Epithelial cell of proximal tubule (primary cell): ENCODE data around the gene MSANTD1. TPM values are rescaled to one million over a fixed set of nuclear protein-coding genes. Genes with fewer than 3 reads are reported as not detected.

Source experiments
- DNase-seq: peaks from one replicate; pipeline ENCODE4 v3.0.0-alpha.2; 2011; ENCODE audit warnings: low read depth
- H3K4me3 ChIP-seq: 2 replicates; pipeline ENCODE4 v1.5.1; 2011; ENCODE audit warnings: low read depth, mild to moderate bottlenecking, low read length
- total RNA-seq: library from RNA; depleted of rRNA; stranded (reverse); fragments of >200 nt; gene quantifications from 2 replicates; pipeline ENCODE4 v1.2.3, GENCODE V29; 2015
- TF ChIP-seq, protein P1 (sequence below): conservative IDR thresholded peaks from 2 replicates; pipeline ENCODE4 v1.5.1; 2012; ENCODE audit warnings: low read depth, mild to moderate bottlenecking, low read length

MSANTD1 gene
- total RNA-seq, 1 donor from 2014 or later = not detected

GRCh38 chr4:3276986-3277385, 28.0 kb downstream of the MSANTD1 start:
- no peak for DNase-seq
- TF ChIP-seq, protein P1, sequence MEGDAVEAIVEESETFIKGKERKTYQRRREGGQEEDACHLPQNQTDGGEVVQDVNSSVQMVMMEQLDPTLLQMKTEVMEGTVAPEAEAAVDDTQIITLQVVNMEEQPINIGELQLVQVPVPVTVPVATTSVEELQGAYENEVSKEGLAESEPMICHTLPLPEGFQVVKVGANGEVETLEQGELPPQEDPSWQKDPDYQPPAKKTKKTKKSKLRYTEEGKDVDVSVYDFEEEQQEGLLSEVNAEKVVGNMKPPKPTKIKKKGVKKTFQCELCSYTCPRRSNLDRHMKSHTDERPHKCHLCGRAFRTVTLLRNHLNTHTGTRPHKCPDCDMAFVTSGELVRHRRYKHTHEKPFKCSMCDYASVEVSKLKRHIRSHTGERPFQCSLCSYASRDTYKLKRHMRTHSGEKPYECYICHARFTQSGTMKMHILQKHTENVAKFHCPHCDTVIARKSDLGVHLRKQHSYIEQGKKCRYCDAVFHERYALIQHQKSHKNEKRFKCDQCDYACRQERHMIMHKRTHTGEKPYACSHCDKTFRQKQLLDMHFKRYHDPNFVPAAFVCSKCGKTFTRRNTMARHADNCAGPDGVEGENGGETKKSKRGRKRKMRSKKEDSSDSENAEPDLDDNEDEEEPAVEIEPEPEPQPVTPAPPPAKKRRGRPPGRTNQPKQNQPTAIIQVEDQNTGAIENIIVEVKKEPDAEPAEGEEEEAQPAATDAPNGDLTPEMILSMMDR = no peak
- H3K4me3 ChIP-seq = no peak overlapping the region

DNA sequence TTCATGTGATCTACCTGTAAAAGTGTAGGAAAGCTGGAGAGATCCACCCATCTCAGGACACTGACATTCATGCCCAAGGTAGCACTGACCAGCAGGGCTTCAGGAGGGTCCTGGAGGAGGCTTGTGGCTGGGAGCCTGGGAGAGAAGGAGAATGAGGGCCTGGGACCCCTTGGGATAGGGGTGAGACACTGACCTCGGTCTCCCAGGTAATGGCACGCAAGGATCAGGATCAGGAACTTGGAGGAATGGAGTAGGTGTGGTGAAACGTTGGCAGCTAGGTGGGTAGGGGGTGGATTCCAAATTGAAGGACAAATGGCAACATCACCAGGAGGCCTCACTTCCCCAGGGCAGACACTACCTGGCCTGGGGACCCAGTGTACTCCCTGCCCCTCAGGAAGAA, 31.5 kb downstream of the MSANTD1 start:
- TF ChIP-seq, protein P1 = no peak
- no peak overlapping the region for H3K4me3 ChIP-seq

DNA sequence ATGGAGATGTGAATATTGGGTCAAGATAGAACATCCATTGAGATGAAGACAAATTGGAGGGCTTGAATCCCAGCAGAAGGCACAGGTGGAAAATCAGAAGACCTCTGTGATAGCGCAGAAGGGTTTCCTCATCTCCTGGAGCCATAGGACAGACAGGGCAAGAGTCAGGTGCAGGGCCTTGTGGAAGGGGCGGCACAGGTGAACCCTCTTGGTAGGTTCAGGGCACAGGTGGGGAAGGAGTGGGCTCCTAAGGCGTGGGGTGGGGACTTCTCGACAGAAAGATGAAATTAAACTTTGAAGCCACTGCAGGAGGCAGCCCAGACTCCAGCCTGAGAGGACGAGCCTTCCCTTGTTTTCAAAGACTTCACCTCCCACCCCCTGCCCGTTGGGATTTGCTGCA, 34.5 kb downstream of the MSANTD1 start:
- no peak for DNase-seq
- TF ChIP-seq, protein P1 = no peak
- no peak overlapping the region for H3K4me3 ChIP-seq

More for the DNA sequence above, 31.5 kb downstream of the MSANTD1 start:
- no peak for DNase-seq

DNA sequence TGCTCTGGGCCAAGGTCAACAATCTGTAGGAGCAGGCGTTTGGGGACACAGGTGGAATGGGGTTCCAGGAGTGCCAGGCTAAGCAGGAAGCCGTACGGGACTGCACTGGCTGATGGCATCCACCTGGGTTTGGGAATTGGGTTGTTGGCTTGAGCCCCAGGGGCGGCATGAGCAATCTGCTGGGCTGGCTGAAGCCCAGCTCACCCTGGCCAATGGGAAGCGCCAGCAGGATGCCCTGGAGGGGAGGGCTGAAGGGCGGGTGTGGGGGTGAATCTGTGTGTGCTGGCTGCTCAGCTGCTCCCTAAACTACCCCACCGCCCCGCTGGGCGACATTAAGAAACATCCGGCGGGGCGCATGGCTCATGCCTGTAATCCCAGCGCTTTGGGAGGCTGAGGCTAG, 35.0 kb downstream of the MSANTD1 start:
- TF ChIP-seq, protein P1 = no peak
- DNase-seq = no peak
- H3K4me3 ChIP-seq = no peak overlapping the region

DNA sequence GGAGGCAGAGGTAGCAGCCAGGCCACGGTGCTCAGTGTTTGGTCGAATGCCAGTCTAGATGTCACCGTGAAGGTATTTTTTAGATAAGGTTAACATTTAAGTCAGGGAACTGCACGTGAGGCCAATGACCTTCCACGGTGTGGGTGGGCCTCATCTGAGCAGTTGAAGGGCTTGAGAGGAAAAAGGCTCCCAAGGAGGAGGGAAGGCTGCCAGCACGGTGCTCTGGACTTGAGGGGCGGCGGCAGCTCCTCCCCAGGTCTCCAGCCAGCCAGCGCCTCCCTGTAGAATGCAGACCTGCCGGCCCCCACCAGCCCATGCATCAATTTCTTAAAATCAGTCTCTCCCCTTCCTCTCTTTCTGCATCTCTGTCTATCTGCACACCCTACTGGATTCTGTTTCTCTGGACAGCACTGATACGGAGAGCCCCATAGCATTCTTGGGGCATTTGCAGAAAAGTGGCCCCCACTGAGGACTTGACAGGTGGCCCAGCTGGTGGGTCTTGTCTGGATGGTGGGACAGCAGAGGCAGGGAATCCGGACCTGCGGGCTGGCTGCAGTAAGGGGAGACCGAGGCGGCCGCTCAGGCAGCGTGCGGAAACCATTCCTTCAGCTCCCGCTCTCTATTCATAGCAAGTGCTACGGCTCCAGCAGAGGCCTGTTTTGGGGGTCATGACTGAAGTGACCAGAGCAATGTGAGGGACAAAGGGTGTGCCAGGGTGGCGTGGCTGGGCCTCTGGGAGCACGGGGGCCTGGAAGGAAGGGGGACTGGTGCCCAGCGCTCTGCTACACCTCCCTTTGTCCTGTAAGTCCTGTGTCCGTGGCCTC, 36.0 kb downstream of the MSANTD1 start:
- H3K4me3 ChIP-seq = no peak overlapping the region
- TF ChIP-seq, protein P1 = no peak
- no peak for DNase-seq

DNA sequence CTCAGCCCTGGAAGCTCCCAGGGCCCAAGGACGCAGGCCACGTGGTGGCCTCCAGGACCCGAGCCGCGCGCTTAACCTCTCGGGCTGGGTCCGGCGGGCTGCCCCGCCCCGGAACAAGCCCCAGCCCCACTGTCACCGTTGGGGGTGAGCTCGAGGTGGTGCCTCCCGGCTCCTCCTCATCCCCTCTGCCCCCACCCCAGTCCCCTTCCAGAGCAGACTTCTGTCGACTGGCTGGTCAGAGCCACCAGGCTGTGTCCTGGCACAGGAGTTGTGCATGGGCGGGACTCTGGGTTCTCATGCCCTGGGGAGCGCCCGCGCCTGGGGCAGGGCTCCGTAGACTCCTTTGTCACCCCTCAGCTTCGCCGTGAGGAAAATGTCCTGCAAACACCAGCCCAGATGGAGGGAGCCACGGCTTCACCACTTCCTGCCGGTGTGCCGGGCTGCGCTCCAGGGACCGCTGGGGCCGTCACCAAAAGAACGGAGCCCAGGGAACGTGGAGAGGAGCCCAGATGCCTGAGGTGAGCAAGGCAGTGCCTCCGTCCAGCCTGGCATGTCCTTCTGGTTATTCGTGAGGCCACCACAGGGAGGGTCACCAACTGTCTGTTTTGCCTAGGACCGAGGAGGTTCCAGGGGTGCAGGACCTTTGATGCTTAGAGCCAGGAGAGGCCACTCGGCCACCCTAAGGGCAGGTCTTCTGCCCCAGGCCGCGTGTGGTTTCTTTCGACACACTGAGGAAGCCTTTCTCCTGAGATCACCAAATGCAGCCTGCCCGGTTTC, 36.8 kb downstream of the MSANTD1 start:
- TF ChIP-seq, protein P1 = no peak
- no peak for DNase-seq
- H3K4me3 ChIP-seq = no peak overlapping the region
